HCT116 (cell line): ENCODE results near the gene SNX20. TPM values are rescaled to one million over a fixed set of nuclear protein-coding genes. Genes with fewer than 3 reads are reported as not detected.

Experiments
- ATAC-seq: fragments of 200-7000 bp; cut with Tn5 transposase; 2 replicates; pipeline ENCODE4 v1.9.1; 2020; ENCODE audit warnings: mild to moderate bottlenecking, moderate library complexity
- BruUV-seq: library from RNA; stranded (reverse); fragments of 400-500 nt; replicated peaks from 2 replicates; lab custom pipeline; 2021; lab: Mats Ljungman, UMichigan
- CTCF ChIA-PET: fragments of 300-600 bp; sonication (Branson Sonifier 250); formaldehyde crosslinking; loops from one replicate; lab custom pipeline; 2021; ENCODE audit warnings: antibody characterized with exemption; lab: Charles Lee
- POLR2A ChIA-PET: fragments of 300-600, 350-600 bp; sonication (Branson Sonifier 250); formaldehyde crosslinking; loops from one replicate; lab custom pipeline; 2021; ENCODE audit warnings: antibody characterized with exemption; lab: Charles Lee
- RAD21 ChIA-PET, 2 experiments: fragments of 300-600 bp; sonication (Branson Sonifier 250); formaldehyde crosslinking; loops; one replicate each; lab custom pipeline; 2023; ENCODE audit warnings: low total read pairs in 2 of 2; ENCODE audit not compliant: uncharacterized antibody in 2 of 2, unreplicated experiment in 2 of 2, low non-redundant PET in 1 of 2; lab: Charles Lee
- DNase-seq: peaks from one replicate; pipeline ENCODE4 v3.0.0-alpha.2; 2010; ENCODE audit warnings: low read depth, low spot score
- H2AFZ ChIP-seq: fragments of 200-600 bp; shearing (Covaris generic), sonication (generic); 2 replicates; pipeline ENCODE4 v1.6.1; 2017; ENCODE audit warnings: low read depth, mixed run types, mixed read lengths, antibody characterized with exemption, low read length; ENCODE audit not compliant: poor library complexity, severe bottlenecking
- H3K27ac ChIP-seq: 2 replicates; pipeline ENCODE4 v1.5.1; 2012; ENCODE audit warnings: low read depth, low read length
- H3K27me3 ChIP-seq: fragments of 200-600 bp; sonication (generic); 2 replicates; pipeline ENCODE4 v1.6.1; 2016; ENCODE audit warnings: mixed run types, low read length, mixed read lengths; ENCODE audit not compliant: insufficient read depth
- H3K36me3 ChIP-seq, 2 experiments: fragments of 200-500 bp in 1 of 2; fragments of 200-600 bp in 1 of 2; sonication (Bioruptor generic) in 1 of 2; sonication (generic) in 1 of 2; 2 replicates each; pipeline versions ENCODE4 v1.5.1 to v1.6.1; 2014 to 2016; ENCODE audit warnings: low read length in 2 of 2, inconsistent platforms in 1 of 2, mixed read lengths in 1 of 2, mixed run types in 1 of 2; ENCODE audit not compliant: insufficient read depth in 2 of 2, control insufficient read depth in 1 of 2
- H3K4me1 ChIP-seq, 2 experiments: fragments of 200-600 bp in 1 of 2; sonication (generic) in 1 of 2; 2 replicates each; pipeline versions ENCODE4 v1.5.1 to v1.6.1; 2012 to 2017; ENCODE audit warnings: low read length in 2 of 2, inconsistent platforms in 1 of 2, mild to moderate bottlenecking in 1 of 2, mixed read lengths in 1 of 2, mixed run types in 1 of 2, moderate library complexity in 1 of 2; ENCODE audit not compliant: insufficient read depth in 2 of 2, control insufficient read depth in 1 of 2
- H3K4me2 ChIP-seq: fragments of 200-600 bp; sonication (generic); 2 replicates; pipeline ENCODE4 v1.6.1; 2017; ENCODE audit warnings: mixed run types, low read length, mixed read lengths
- H3K4me3 ChIP-seq, 2 experiments: fragments of 200-600 bp in 1 of 2; sonication (generic) in 1 of 2; replicated peaks in 1 of 2; 2 replicates each; pipeline ENCODE4 v1.5.1; 2011 to 2016; ENCODE audit warnings: low read length in 2 of 2, control low read depth in 1 of 2, low read depth in 1 of 2, mild to moderate bottlenecking in 1 of 2, mixed read lengths in 1 of 2, mixed run types in 1 of 2
- H3K79me2 ChIP-seq: fragments of 200-600 bp; sonication (generic); 2 replicates; pipeline ENCODE4 v1.6.1; 2017; ENCODE audit warnings: mild to moderate bottlenecking, mixed run types, low read length, moderate library complexity, mixed read lengths; ENCODE audit not compliant: insufficient read depth
- H3K9ac ChIP-seq: fragments of 200-600 bp; sonication (generic); 2 replicates; pipeline ENCODE4 v1.6.1; 2016; ENCODE audit warnings: low read length, mixed read lengths
- H3K9me2 ChIP-seq: fragments of 200-600 bp; sonication (generic), shearing (Covaris generic); 2 replicates; pipeline ENCODE4 v1.6.1; 2017; ENCODE audit warnings: mixed run types, mild to moderate bottlenecking, moderate library complexity; ENCODE audit not compliant: insufficient read depth
- H3K9me3 ChIP-seq, 2 experiments: fragments of 200-500 bp in 1 of 2; fragments of 200-600 bp in 1 of 2; sonication (Bioruptor generic) in 1 of 2; sonication (generic) in 1 of 2; 2 replicates each; pipeline ENCODE4 v1.6.1; 2014 to 2017; ENCODE audit warnings: low read length in 2 of 2, mixed read lengths in 2 of 2, inconsistent platforms in 1 of 2, low read depth in 1 of 2, mild to moderate bottlenecking in 1 of 2, mixed run types in 1 of 2, moderate library complexity in 1 of 2; ENCODE audit not compliant: control insufficient read depth in 1 of 2, insufficient read depth in 1 of 2
- H4K20me1 ChIP-seq: fragments of 200-600 bp; sonication (generic), shearing (Covaris generic); 2 replicates; pipeline ENCODE4 v1.6.1; 2017; ENCODE audit warnings: mixed run types, mild to moderate bottlenecking, moderate library complexity; ENCODE audit not compliant: insufficient read depth
- ELF1 ChIP-seq: IDR thresholded peaks from 2 replicates; pipeline ENCODE4 v1.6.1; 2012; ENCODE audit warnings: low read depth, borderline replicate concordance
- EZH2 ChIP-seq: fragments of 200-600 bp; sonication (generic); IDR thresholded peaks from 2 replicates; pipeline ENCODE4 v1.6.1; 2017; ENCODE audit warnings: antibody characterized with exemption, mixed run types
- EZH2phosphoT487 ChIP-seq: fragments of 200-600 bp; IDR thresholded peaks from 2 replicates; pipeline ENCODE4 v1.6.1; 2018; ENCODE audit warnings: antibody characterized with exemption, borderline replicate concordance
- FOSL1 ChIP-seq: IDR thresholded peaks from 2 replicates; pipeline ENCODE4 v1.6.1; 2012; ENCODE audit warnings: low read depth
- POLR2AphosphoS5 ChIP-seq: IDR thresholded peaks from 2 replicates; pipeline ENCODE4 v1.6.1; 2011; ENCODE audit warnings: mild to moderate bottlenecking, low read depth, low read length, moderate library complexity
- RAD21 ChIP-seq: IDR thresholded peaks from 2 replicates; pipeline ENCODE4 v1.6.1; 2012; ENCODE audit warnings: low read depth, mild to moderate bottlenecking
- SP1 ChIP-seq: IDR thresholded peaks from 2 replicates; pipeline ENCODE4 v1.6.1; 2012; ENCODE audit warnings: low read depth
- SRF ChIP-seq: IDR thresholded peaks from 2 replicates; pipeline ENCODE4 v1.6.1; 2012; ENCODE audit warnings: low read depth
- TCF7L2 ChIP-seq: IDR thresholded peaks from 2 replicates; pipeline ENCODE4 v1.7.0; 2011; ENCODE audit warnings: borderline replicate concordance, inconsistent platforms; ENCODE audit not compliant: insufficient read depth, insufficient read length; ENCODE audit errors: extremely low read depth
- ZFX ChIP-seq: fragments of 450-650 bp; IDR thresholded peaks from 2 replicates; pipeline ENCODE4 v1.6.1; 2017
- intact Hi-C: fragments of 100-400 bp; cut with micrococcal nuclease; formaldehyde crosslinking; loops from 2 replicates; pipeline ENCODE4 v1.10.0; 2022
- total RNA-seq: library from RNA; stranded (reverse); gene quantifications from one replicate; pipeline ENCODE4 v1.2.1, GENCODE V29; 2021; ENCODE audit not compliant: unreplicated experiment

Gene SNX20
- total RNA-seq, 1 experiment from 2014 or later, result 0.07 TPM

- TF ChIP-seq FOSL1, result no peak
These were observed 23.9 kb downstream of the SNX20 start (continued) for GRCh38 chr16:50657241-50657640.

DNA sequence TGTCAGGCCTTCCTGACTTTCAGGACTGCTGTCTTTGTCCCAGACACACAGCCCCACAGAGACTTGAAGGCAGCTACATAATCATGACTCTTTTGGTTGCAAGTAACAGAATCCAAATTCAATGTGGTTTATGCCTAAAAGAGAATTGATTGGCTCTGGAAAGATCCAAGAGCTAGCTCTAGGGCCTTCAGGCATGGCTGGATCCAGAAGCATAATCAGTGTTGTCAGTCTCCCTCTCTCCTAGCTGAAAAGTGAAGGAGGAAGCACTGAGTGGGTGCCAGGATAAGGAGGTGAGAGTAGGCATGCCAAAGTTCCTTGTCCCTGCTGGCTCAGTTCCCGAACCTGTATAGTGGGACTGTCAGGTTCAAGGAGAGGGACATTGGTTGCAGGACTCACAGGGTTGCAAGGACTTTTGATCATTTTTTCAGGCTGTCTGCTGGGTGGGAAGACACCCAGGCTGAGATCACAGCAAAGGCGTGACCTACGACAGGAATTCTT is 25.5 kb downstream of the SNX20 start:
- no peak for DNase-seq
- no peaks in the 10 kb centered on the region for H3K36me3 ChIP-seq
- no peaks in the 10 kb centered on the region for H3K4me1 ChIP-seq
- no peak overlapping the region for H3K4me3 ChIP-seq
- TF ChIP-seq EZH2phosphoT487 (no peak), EZH2 (no peak), TCF7L2 (no peak), RAD21 (no peak), ELF1 (no peak), POLR2AphosphoS5 (no peak), ZFX (no peak), SP1 (no peak), SRF (no peak), FOSL1 (no peak)
- ChIA-PET CTCF (no interaction called here), POLR2A (no interaction called here), RAD21 (no interaction called here)
- H4K20me1 ChIP-seq, result no peaks in the 10 kb centered on the region
- H2AFZ ChIP-seq, result no peak overlapping the region
- BruUV-seq, result no TSS peak
- H3K9me2 ChIP-seq, result no peaks in the 10 kb centered on the region
- H3K27ac ChIP-seq, result no peak overlapping the region
- ATAC-seq, result no peak
- no peaks in the 10 kb centered on the region for H3K79me2 ChIP-seq
- H3K27me3 ChIP-seq, result no peaks in the 10 kb centered on the region
- H3K9ac ChIP-seq, result no peak overlapping the region
- no peak overlapping the region for H3K4me2 ChIP-seq
- intact Hi-C loops, result no loop called here
- no peaks in the 10 kb centered on the region for H3K9me3 ChIP-seq
